ENCODE results near the gene SPIRE1.
A peak's percentile ranks its signal among the peaks of the same experiment; 100 is the strongest.

Gene SPIRE1

GRCh38 chr18:12694032-12694431 lies 36.1 kb upstream of the SPIRE1 start:
- no peak for DNase-seq (ENCODE audit: low read depth)
- TF ChIP-seq CTCF (conservative IDR thresholded peaks at IDR 0.05; ENCODE audit: low read depth, low read length): no peak
- no peak overlapping the region for H3K4me3 ChIP-seq (ENCODE audit: low read length)

GRCh38 chr18:12692206-12692605 lies 34.3 kb upstream of the SPIRE1 start:
- no peak overlapping the region for H3K4me3 ChIP-seq (ENCODE audit: low read length)
- DNase-seq (ENCODE audit: low read depth): no peak
- no peak for TF ChIP-seq CTCF (conservative IDR thresholded peaks at IDR 0.05; ENCODE audit: low read depth, low read length)

GRCh38 chr18:12689256-12689850 lies 31.4 kb upstream of the SPIRE1 start:
- TF ChIP-seq CTCF (conservative IDR thresholded peaks at IDR 0.05; ENCODE audit: low read depth, low read length): no peak
- no peak for DNase-seq (ENCODE audit: low read depth)

DNA sequence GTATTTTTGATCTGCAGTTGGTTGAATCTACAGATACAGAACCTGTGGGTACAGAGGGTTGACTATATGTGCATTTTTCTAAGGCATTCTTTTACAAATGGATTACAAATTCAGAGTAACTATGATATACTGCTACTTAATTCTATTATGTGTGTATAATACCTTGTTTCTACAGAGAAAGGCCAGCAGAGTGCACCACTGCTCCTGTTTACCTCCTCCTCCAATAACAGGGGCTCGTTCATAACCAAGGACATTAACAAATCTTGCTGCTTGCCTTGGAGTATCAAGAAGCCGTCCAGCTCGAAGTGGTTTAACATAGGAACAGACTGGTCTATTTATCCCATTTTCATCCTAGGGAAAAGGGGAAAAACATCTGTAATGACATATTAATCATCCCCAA lies 28.2 kb upstream of the SPIRE1 start:
- DNase-seq (ENCODE audit: low read depth): no peak
- TF ChIP-seq CTCF (conservative IDR thresholded peaks at IDR 0.05; ENCODE audit: low read depth, low read length): peak; percentile 34
- H3K4me3 ChIP-seq (ENCODE audit: low read length): no peak overlapping the region

More at GRCh38 chr18:12689256-12689850, 31.4 kb upstream of the SPIRE1 start:
- H3K4me3 ChIP-seq (ENCODE audit: low read length): no peak overlapping the region

DNA sequence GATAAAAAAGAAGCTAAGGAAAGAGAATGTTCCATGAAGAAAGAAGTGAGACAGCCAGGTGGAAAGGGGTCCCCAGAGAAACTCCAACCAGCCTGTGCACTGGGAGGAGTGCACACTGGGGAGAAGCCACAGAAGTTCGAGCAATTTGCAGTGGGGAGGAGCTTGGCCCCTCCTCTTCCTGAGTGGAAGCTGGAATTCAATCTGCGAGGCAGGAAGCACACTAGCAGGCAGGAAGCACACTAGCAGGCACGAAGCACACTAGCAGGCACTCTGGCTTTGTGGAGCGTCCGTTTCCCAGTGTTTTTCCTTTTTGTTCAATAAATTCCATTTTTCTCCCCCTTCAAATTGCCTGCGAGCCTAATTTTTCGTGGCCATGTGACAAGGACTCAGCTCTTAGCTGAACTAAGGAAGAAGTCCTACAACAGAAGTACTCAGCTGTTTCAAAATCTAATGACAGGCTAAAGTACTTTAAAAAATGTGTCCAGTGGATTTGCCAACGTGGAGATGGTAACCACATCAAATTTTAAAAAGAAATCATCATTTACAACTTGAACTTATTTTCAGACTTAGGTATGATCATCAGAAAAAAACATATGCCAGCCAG lies 21.4 kb upstream of the SPIRE1 start:
- TF ChIP-seq CTCF (conservative IDR thresholded peaks at IDR 0.05; ENCODE audit: low read depth, low read length): no peak
- H3K4me3 ChIP-seq (ENCODE audit: low read length): no peak overlapping the region
- no peak for DNase-seq (ENCODE audit: low read depth)

DNA sequence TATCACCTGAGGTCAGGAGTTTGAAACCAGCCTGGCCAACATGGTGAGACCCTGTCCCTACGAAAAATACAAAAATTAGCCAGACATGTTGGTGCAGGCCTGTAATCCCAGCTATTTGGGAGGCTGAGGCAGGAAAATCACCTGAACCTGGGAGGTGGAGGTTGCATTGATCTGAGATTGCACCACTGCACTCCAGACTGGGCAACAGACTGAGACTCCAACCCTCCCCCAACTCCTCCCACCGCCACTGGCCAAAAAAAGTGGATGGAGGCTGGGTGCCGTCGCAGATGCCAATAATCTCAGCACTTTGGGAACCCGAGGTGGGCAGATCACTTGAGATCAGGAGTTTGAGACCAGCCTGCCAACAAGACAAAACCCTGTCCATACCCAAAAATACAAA lies 10.1 kb upstream of the SPIRE1 start:
- no peak for TF ChIP-seq CTCF (conservative IDR thresholded peaks at IDR 0.05; ENCODE audit: low read depth, low read length)
- H3K4me3 ChIP-seq (ENCODE audit: low read length): no peak overlapping the region
- no peak for DNase-seq (ENCODE audit: low read depth)

GRCh38 chr18:12659904-12660605 lies 2.1 kb upstream of the SPIRE1 start:
- no peak for DNase-seq (ENCODE audit: low read depth)
- TF ChIP-seq CTCF (conservative IDR thresholded peaks at IDR 0.05; ENCODE audit: low read depth, low read length): peak; percentile 94

More at GRCh38 chr18:12659904-12660605, 2.1 kb upstream of the SPIRE1 start:
- no peak overlapping the region for H3K4me3 ChIP-seq (ENCODE audit: low read length)
